ENCODE results near the gene TMEM214.

The TMEM214 gene

DNA sequence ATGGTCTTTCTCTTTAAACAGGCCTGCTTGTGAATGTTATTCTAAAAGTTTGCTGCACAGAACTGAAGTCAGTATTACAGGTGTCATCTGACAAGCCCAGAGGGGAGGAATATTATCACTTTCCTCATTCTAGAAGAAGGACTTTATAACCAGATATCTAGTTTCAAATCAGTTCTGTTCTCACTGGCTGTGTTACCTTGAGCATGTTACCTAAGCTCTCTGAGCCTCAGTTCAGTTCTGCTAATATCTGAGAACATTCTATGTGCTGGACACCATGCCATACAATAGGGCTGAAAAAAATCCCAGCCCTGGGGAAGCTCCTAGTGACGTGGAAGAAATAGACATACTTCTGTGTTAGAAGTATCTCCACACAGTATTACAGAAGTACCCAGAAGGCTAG lies 34.4 kb upstream of the TMEM214 start:
- no peaks in the 10 kb centered on the region for H3K9me3 ChIP-seq (ENCODE audit: control insufficient read depth, low read length)
- H3K36me3 ChIP-seq (ENCODE audit: control insufficient read depth, insufficient read depth, low read length): no peaks in the 10 kb centered on the region
- no peak overlapping the region for H3K27ac ChIP-seq (ENCODE audit: insufficient read depth, low read depth, low read length, poor library complexity, severe bottlenecking)
- no peaks in the 10 kb centered on the region for H3K4me1 ChIP-seq (ENCODE audit: control insufficient read depth, insufficient read depth, low read length)
- H3K4me3 ChIP-seq (ENCODE audit: insufficient read depth, low read depth, low read length): no peak overlapping the region
- 90 to 100% methylated on average over 1 of the region's 1 CpG for WGBS, 2 experiments
- H3K27me3 ChIP-seq (ENCODE audit: control insufficient read depth, insufficient read depth, low read length, poor library complexity, severe bottlenecking): no peaks in the 10 kb centered on the region

DNA sequence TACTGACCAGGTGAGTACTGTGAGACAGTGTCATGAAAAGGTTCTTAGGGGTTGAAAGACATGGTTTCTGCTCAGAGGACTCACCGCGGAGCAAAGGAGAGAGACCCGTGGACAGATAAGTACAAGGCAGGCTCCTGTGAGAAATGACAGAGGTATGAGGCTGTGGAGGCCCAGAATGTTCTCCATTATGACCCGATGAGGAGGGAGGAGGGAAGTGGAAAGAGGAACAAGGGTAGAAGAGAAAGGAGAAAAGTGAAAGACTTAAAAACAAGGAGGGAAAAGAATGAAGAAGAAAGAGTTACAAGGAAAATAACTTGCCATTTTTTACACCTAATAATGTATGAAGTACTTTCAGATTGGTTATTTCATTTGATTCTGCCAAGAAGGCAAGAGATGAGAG lies 32.5 kb upstream of the TMEM214 start:
- Histone ChIP-seq H3K27me3 (ENCODE audit: control insufficient read depth, insufficient read depth, low read length, poor library complexity, severe bottlenecking) (no peaks in the 10 kb centered on the region), H3K36me3 (ENCODE audit: control insufficient read depth, insufficient read depth, low read length) (no peaks in the 10 kb centered on the region), H3K9me3 (ENCODE audit: control insufficient read depth, low read length) (no peaks in the 10 kb centered on the region), H3K27ac (ENCODE audit: insufficient read depth, low read depth, low read length, poor library complexity, severe bottlenecking) (no peak overlapping the region), H3K4me3 (ENCODE audit: insufficient read depth, low read depth, low read length) (no peak overlapping the region), H3K4me1 (ENCODE audit: control insufficient read depth, insufficient read depth, low read length) (no peaks in the 10 kb centered on the region)
- WGBS, 2 experiments: 90 to 91% methylated on average over 4 of the region's 4 CpGs

DNA sequence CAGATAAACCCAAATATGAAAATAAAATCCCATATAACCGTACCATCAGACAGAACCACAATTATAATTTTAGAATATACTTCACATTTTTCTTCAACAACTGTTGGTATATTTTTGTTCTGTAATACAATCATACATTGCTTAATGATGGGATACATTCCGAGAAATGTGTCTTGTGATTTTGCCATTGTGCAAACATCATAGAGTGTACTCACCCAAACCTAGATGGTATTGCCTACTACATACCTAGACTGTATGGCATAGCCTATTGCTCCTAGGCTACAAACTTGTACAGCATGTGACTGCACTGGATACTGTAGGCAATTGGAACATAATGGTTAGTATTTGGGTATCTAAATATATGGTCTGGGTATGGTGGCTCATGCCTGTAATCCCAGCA lies 31.8 kb upstream of the TMEM214 start:
- WGBS, 2 experiments: 95 to 100% methylated on average over 2 of the region's 2 CpGs
- H3K4me3 ChIP-seq (ENCODE audit: insufficient read depth, low read depth, low read length): no peak overlapping the region

DNA sequence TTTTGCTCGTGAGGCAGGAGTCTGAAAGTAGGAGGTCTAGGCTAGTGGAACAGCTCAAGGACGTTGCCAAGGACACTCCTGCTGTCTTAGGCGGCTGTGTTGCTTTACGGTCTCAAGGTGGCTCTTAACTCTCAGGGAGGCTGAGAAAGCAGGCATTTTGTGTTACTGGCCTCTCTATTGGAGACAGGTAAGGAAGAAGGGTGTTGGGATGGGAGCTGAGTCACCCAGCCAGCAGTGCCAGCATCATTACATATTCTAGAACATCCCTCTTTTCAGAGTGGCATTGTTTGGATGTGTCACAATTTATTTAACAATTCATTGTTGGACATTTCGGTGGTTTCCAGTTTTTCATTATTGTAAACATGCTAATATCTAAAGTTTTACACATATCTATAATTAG lies 30.8 kb upstream of the TMEM214 start:
- no peaks in the 10 kb centered on the region for H3K36me3 ChIP-seq (ENCODE audit: control insufficient read depth, insufficient read depth, low read length)
- WGBS, 2 experiments: 59 to 72% methylated on average over 4 of the region's 5 CpGs
- no peaks in the 10 kb centered on the region for H3K4me1 ChIP-seq (ENCODE audit: control insufficient read depth, insufficient read depth, low read length)
- no peak overlapping the region for H3K4me3 ChIP-seq (ENCODE audit: insufficient read depth, low read depth, low read length)
- no peak overlapping the region for H3K27ac ChIP-seq (ENCODE audit: insufficient read depth, low read depth, low read length, poor library complexity, severe bottlenecking)
- no peaks in the 10 kb centered on the region for H3K9me3 ChIP-seq (ENCODE audit: control insufficient read depth, low read length)
- H3K27me3 ChIP-seq (ENCODE audit: control insufficient read depth, insufficient read depth, low read length, poor library complexity, severe bottlenecking): no peaks in the 10 kb centered on the region

More for the DNA sequence above, 31.8 kb upstream of the TMEM214 start:
- no peaks in the 10 kb centered on the region for H3K27me3 ChIP-seq (ENCODE audit: control insufficient read depth, insufficient read depth, low read length, poor library complexity, severe bottlenecking)
- no peak overlapping the region for H3K27ac ChIP-seq (ENCODE audit: insufficient read depth, low read depth, low read length, poor library complexity, severe bottlenecking)
- H3K4me1 ChIP-seq (ENCODE audit: control insufficient read depth, insufficient read depth, low read length): no peaks in the 10 kb centered on the region
- no peaks in the 10 kb centered on the region for H3K36me3 ChIP-seq (ENCODE audit: control insufficient read depth, insufficient read depth, low read length)
- no peaks in the 10 kb centered on the region for H3K9me3 ChIP-seq (ENCODE audit: control insufficient read depth, low read length)

DNA sequence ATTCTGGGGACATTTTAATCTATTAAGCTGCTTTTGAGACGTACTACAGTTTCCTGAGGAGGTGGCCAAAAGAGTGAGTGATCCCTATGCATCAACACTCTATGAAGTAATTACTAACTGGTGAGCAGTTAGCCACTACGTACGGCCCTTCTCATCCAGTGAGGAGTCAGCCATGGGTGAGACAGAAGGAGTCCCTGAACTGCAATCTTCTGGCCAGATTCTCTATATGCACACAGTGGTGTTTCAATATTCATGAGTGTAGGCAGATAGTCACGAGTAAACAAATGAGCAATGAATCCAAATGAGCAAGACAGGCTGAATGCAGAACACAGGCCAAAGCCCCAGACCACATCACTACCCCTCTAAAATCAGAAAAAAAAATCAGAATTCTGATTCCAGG lies 29.8 kb upstream of the TMEM214 start:
- Histone ChIP-seq H3K9me3 (ENCODE audit: control insufficient read depth, low read length) (no peaks in the 10 kb centered on the region), H3K4me1 (ENCODE audit: control insufficient read depth, insufficient read depth, low read length) (no peaks in the 10 kb centered on the region), H3K4me3 (ENCODE audit: insufficient read depth, low read depth, low read length) (no peak overlapping the region), H3K27me3 (ENCODE audit: control insufficient read depth, insufficient read depth, low read length, poor library complexity, severe bottlenecking) (no peaks in the 10 kb centered on the region), H3K36me3 (ENCODE audit: control insufficient read depth, insufficient read depth, low read length) (no peaks in the 10 kb centered on the region), H3K27ac (ENCODE audit: insufficient read depth, low read depth, low read length, poor library complexity, severe bottlenecking) (no peak overlapping the region)
- 94 to 97% methylated on average over 4 of the region's 4 CpGs for WGBS, 2 experiments

DNA sequence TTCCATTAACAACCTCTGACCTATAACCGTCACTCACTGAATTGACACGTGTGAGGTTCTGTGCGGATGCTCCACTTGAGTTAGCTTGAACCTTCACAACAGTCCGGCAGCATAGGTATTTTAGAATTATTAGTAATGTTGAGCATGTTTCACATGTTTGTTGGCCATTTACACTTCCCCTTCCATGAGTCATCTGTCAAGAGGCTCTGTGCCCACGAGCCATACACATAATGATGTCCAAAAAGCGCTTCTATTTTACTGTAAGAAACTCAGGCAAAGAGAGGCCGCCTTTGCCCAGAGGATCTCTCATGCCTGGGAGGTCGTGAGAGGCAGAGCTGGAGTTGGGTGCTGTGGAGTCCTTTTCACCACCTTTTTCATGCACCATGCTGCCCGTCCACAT lies 28.9 kb upstream of the TMEM214 start:
- Histone ChIP-seq H3K27me3 (ENCODE audit: control insufficient read depth, insufficient read depth, low read length, poor library complexity, severe bottlenecking) (no peaks in the 10 kb centered on the region), H3K9me3 (ENCODE audit: control insufficient read depth, low read length) (no peaks in the 10 kb centered on the region), H3K36me3 (ENCODE audit: control insufficient read depth, insufficient read depth, low read length) (no peaks in the 10 kb centered on the region), H3K27ac (ENCODE audit: insufficient read depth, low read depth, low read length, poor library complexity, severe bottlenecking) (no peak overlapping the region), H3K4me1 (ENCODE audit: control insufficient read depth, insufficient read depth, low read length) (no peaks in the 10 kb centered on the region), H3K4me3 (ENCODE audit: insufficient read depth, low read depth, low read length) (no peak overlapping the region)
- WGBS, 2 experiments: 91 to 93% methylated on average over 9 of the region's 9 CpGs

DNA sequence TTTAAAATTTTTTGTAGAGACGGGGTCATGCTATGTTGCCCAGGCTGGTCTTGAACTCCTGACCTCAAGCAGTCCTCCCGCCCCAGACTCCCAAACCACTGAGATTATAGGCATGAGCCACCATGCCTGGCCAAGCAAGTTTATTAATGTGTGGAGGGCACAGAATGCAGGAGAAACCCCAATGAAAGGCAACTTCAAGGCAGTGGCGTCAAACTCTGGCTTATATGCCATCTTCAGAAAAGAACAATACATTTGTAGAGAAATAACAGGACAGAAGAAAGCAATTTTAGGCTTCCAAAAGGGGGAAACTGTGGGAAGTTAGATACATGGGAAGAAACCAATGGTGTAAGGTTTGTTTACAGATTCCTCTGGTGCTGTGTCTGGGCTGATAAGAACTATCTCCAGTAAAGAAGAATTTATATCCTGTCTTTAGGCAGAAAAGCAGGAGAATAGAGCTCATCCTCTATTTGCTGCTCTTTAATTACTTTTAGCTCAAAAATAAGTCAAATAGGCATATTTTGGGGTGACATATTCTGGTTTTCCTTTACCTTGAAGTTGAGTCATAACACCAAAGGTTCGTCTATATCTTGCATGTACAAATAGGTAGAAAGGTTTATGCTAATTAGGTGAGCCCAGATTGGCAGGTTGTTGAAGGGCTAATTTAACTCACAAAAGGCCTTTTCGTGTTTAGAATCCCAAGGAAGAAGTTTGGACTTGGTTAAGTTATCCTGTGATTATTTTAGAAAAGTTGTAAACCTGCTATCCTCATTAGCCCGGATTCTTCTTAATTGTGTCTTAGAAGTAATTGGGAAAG lies 26.0 kb upstream of the TMEM214 start:
- WGBS, 2 experiments: 88% methylated on average over 6 of the region's 6 CpGs
- Histone ChIP-seq H3K27me3 (ENCODE audit: control insufficient read depth, insufficient read depth, low read length, poor library complexity, severe bottlenecking) (no peaks in the 10 kb centered on the region), H3K4me1 (ENCODE audit: control insufficient read depth, insufficient read depth, low read length) (no peaks in the 10 kb centered on the region), H3K27ac (ENCODE audit: insufficient read depth, low read depth, low read length, poor library complexity, severe bottlenecking) (no peak overlapping the region), H3K4me3 (ENCODE audit: insufficient read depth, low read depth, low read length) (no peak overlapping the region), H3K36me3 (ENCODE audit: control insufficient read depth, insufficient read depth, low read length) (no peaks in the 10 kb centered on the region), H3K9me3 (ENCODE audit: control insufficient read depth, low read length) (no peaks in the 10 kb centered on the region)

DNA sequence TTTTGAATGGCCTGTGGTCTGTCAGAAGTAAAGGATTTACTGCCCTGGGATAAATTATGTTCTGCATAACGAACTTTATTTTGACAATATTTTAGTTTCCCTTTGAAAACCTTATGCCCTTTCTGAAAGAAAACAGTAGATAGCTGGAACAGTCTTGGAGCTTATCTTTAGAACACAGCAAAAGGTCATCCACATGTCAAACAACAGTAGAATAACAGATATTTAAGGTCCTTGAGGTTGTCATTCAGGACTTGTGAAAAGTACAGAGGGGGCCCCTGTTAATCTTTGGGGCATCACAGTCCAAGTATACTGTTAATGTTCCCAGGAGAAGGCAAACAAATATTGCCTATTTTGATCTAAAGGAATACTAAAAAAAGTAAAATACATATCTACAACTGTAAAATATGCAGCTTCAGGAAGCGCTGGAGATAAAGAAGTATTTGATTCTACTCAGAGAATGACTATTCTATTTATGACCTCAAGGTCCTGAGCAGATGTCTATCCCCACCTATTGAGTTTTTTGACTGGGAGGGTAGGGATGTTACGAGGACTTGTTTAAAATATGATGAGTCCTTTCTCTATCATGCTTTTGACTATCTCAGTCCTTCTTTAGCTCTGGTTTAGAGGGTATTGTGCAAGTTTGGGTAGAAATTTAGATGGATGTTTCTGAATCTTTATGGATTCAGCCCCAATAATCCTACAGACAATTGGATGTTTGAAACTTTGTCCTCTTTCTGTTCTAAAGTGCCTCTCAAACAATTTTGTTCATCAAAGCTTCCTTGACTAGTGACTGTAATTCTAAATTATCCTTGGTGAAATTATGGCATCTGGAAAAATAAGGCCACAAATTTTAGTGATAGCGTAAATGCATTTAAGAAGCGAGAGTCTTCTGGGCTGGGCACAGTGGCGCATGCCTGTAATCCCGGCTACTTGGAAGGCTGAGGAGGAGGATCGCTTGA lies 25.1 kb upstream of the TMEM214 start:
- Histone ChIP-seq H3K27ac (ENCODE audit: insufficient read depth, low read depth, low read length, poor library complexity, severe bottlenecking) (no peak overlapping the region), H3K27me3 (ENCODE audit: control insufficient read depth, insufficient read depth, low read length, poor library complexity, severe bottlenecking) (no peaks in the 10 kb centered on the region), H3K9me3 (ENCODE audit: control insufficient read depth, low read length) (no peaks in the 10 kb centered on the region), H3K4me1 (ENCODE audit: control insufficient read depth, insufficient read depth, low read length) (no peaks in the 10 kb centered on the region), H3K36me3 (ENCODE audit: control insufficient read depth, insufficient read depth, low read length) (no peaks in the 10 kb centered on the region), H3K4me3 (ENCODE audit: insufficient read depth, low read depth, low read length) (no peak overlapping the region)
- whole genome bisulfite sequencing, 2 experiments: 83 to 87% methylated on average over 8 of the region's 8 CpGs

DNA sequence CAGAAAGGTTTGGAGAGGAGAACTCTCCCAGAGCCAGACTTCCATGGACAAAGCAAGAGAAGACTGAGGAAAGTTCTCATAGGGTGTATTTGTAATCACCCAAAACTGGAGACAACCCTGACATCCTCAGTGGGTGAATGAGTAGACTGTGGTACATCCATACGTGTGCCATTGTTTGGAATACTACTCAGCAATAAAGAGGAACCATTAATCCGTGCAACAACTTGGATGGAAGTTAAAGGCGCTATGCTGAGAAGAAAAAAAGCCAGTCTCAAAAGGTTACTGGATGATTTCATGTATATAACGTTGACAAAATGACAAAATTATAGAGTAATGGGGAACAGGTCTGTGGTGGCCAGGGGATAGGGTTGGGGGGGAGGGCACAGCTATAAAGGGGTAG lies 24.1 kb upstream of the TMEM214 start:
- Histone ChIP-seq H3K4me3 (ENCODE audit: insufficient read depth, low read depth, low read length) (no peak overlapping the region), H3K27me3 (ENCODE audit: control insufficient read depth, insufficient read depth, low read length, poor library complexity, severe bottlenecking) (no peaks in the 10 kb centered on the region), H3K9me3 (ENCODE audit: control insufficient read depth, low read length) (no peaks in the 10 kb centered on the region), H3K36me3 (ENCODE audit: control insufficient read depth, insufficient read depth, low read length) (peaks cover 4% of the 10 kb centered on the region), H3K4me1 (ENCODE audit: control insufficient read depth, insufficient read depth, low read length) (no peaks in the 10 kb centered on the region), H3K27ac (ENCODE audit: insufficient read depth, low read depth, low read length, poor library complexity, severe bottlenecking) (no peak overlapping the region)
- WGBS, 2 experiments: 98% methylated on average over 4 of the region's 4 CpGs

DNA sequence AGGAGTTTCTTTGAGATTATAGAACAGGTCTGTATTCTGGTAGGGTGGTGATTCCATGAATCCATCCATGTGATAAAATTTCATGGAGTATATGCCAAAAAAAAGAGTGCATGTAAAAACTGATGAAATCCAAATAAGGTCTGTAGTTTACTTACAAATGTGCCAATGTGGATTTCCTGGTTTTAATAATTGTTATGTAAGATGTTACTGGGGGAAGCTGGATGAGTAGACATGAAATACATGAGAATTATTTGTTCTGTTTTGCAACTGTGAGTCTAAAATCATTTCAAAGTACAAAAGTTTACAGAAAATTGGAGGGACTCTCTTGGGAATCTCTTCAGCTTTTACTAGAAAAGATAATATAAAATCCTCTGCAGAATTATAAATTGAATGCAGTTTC lies 23.7 kb upstream of the TMEM214 start:
- Histone ChIP-seq H3K9me3 (ENCODE audit: control insufficient read depth, low read length) (no peaks in the 10 kb centered on the region), H3K4me3 (ENCODE audit: insufficient read depth, low read depth, low read length) (no peak overlapping the region), H3K4me1 (ENCODE audit: control insufficient read depth, insufficient read depth, low read length) (no peaks in the 10 kb centered on the region), H3K27ac (ENCODE audit: insufficient read depth, low read depth, low read length, poor library complexity, severe bottlenecking) (no peak overlapping the region), H3K27me3 (ENCODE audit: control insufficient read depth, insufficient read depth, low read length, poor library complexity, severe bottlenecking) (no peaks in the 10 kb centered on the region), H3K36me3 (ENCODE audit: control insufficient read depth, insufficient read depth, low read length) (peaks cover 7% of the 10 kb centered on the region)
